SJSA1 (cell line): ENCODE measurements around the gene AKR7A3. TPM values are rescaled to one million over a fixed set of nuclear protein-coding genes. Genes with fewer than 3 reads are reported as not detected.
"Not testable (repeated sequence)": the region's sequence is repeated elsewhere in the genome, so short reads cannot be mapped to it uniquely, and the experiment has no call there.

Source experiments
- DNase-seq, 2 experiments: peaks; one replicate each; pipeline ENCODE4 v3.0.0-alpha.2; 2015 to 2020; ENCODE audit warnings: low spot score in 2 of 2, low read depth in 1 of 2
- H3K27ac ChIP-seq: fragments of 250-450 bp; sonication (Bioruptor Pico); 2 replicates; pipeline ENCODE4 v1.5.1; 2020; ENCODE audit warnings: mild to moderate bottlenecking, moderate library complexity
- H3K27me3 ChIP-seq: fragments of 250-450 bp; sonication (Bioruptor Pico); replicated peaks from 2 replicates; pipeline ENCODE4 v1.5.1; 2020; ENCODE audit warnings: mild to moderate bottlenecking, moderate library complexity
- H3K36me3 ChIP-seq: fragments of 250-450 bp; sonication (Bioruptor Pico); 2 replicates; pipeline ENCODE4 v1.5.1; 2020; ENCODE audit warnings: mild to moderate bottlenecking
- H3K4me1 ChIP-seq: fragments of 250-450 bp; sonication (Bioruptor Pico); replicated peaks from 2 replicates; pipeline ENCODE4 v1.6.1; 2021; ENCODE audit warnings: mild to moderate bottlenecking
- H3K4me3 ChIP-seq: fragments of 250-450 bp; sonication (Bioruptor Pico); 2 replicates; pipeline ENCODE4 v1.5.1; 2020; ENCODE audit warnings: mild to moderate bottlenecking
- H3K9me3 ChIP-seq: fragments of 250-450 bp; sonication (Bioruptor Pico); replicated peaks from 2 replicates; pipeline ENCODE4 v1.5.1; 2020; ENCODE audit warnings: mild to moderate bottlenecking
- total RNA-seq: library from RNA; depleted of rRNA; stranded (reverse); fragments of >200 nt; shearing (Covaris generic); gene quantifications from 2 replicates; pipeline ENCODE4 v1.2.3, GENCODE V29; 2014

The AKR7A3 gene
- total RNA-seq, 1 experiment from 2014 or later: 0.21 TPM

DNA sequence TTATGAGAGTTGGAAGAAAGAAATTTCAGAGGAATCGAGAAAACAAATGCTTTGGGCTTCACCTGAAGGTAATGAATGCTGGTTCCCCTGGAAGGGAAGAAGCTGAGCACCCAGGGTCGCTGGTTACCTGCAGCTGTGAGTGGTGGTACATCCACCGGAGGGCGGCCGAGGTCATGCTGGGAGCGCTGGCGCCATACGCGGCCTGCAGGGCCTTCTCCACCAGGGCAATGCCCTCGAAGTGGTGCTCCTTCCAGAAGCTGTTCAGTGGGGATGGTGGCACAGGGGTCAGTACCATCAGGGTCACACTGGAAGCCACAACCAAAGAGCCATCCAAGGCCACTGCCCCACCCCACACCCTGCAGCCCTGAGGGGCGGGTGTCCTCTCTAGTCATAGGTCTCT, 20.1 kb downstream of the AKR7A3 start:
- Histone ChIP-seq H3K27ac (no peak overlapping the region), H3K27me3 (no peaks in the 10 kb centered on the region), H3K4me3 (no peak overlapping the region), H3K36me3 (no peaks in the 10 kb centered on the region), H3K4me1 (no peaks in the 10 kb centered on the region), H3K9me3 (no peaks in the 10 kb centered on the region)
- no peak for DNase-seq

DNA sequence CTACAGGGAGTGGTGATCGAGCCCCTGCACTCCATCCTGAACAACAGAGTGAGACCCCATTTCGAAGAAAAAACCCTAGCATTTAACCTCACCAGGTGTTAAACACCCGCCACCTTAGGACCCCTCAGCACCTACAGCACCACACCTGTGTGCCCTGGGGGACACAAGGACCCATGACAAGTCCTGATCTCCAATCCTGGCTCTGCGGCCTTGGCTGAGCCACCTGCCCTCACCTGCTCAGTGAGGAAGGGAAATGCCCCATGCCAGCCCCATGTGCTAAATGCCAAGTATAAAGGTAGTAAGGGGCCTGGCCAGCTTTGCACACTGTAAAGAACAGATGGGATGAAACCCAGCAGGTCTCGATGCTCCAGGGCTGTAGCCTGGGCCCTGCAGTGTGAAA, 25.8 kb downstream of the AKR7A3 start:
- no peaks in the 10 kb centered on the region for H3K4me1 ChIP-seq
- H3K9me3 ChIP-seq: no peaks in the 10 kb centered on the region
- H3K36me3 ChIP-seq: peaks cover 29% of the 10 kb centered on the region
- no peak overlapping the region for H3K27ac ChIP-seq
- no peak for DNase-seq
- no peaks in the 10 kb centered on the region for H3K27me3 ChIP-seq
- no peak overlapping the region for H3K4me3 ChIP-seq

DNA sequence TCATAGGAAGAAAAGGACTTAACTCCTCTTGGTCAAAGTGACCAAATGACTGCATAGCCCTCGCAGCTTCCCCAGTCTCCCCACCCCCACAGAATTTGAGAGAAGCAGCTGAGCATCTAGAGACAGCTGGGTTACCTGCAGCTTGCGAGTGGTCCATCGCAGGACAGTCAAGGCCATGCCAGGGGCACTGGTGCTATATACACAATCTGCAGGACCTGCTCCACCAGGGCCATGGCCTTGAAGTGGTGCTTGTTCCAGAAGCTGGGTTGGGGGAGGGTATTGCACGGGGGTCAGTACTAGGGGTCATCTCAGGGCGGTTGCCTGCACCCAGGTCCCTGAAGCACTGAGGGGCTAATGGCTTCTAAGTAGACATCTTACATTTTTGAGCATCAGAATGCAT, 26.5 kb downstream of the AKR7A3 start:
- Histone ChIP-seq H3K4me1 (no peaks in the 10 kb centered on the region), H3K27ac (no peak overlapping the region), H3K4me3 (no peak overlapping the region), H3K9me3 (no peaks in the 10 kb centered on the region), H3K36me3 (peaks cover 36% of the 10 kb centered on the region), H3K27me3 (no peaks in the 10 kb centered on the region)
- DNase-seq: no peak

DNA sequence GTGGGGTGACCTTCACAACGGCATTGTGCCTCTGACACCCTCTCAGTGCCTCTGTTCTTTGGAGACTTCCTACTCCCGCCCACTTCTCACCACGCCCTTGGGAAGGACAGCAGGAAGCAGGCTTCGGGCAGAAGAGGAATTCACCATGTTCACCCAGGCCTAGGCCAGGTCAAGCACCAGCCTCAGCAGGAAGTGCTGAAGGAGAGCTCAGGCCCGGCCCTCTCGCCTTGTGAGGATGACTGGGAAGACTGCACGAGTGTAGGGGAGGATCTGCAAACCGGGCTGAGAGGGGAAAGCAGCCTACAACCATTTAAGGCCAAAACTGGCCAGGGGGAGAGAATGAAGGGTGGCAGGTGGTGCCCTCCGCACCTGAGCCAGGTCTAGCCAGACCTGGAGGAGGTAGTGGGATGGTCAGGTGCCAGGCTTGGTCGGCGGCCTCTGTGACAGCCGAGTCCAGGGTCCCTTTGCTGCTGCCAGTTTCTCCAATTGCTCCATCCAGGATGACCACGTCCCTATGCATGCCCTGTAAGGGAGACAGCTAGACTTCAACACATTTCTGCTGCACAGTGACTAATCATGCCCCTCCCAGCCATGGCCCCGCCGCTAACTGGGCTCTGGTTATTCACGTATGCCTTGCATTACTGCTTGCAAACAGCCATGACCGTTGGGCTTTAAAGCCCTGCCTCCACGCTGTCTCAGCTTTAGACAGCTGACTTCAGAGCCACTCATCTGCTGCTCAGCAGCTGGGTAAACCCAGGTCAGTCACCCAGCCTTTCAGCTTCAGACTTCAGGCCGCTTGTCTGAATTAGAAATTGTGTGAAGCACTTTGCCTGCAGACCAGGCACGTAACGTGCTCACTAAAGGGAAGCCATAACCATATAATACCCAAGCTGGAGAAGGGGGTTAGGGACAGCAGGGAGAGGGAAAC, 28.1 kb downstream of the AKR7A3 start:
- H3K4me3 ChIP-seq: no peak overlapping the region
- no peaks in the 10 kb centered on the region for H3K9me3 ChIP-seq
- no peaks in the 10 kb centered on the region for H3K27me3 ChIP-seq
- H3K36me3 ChIP-seq: peaks cover 52% of the 10 kb centered on the region
- H3K27ac ChIP-seq: no peak overlapping the region
- H3K4me1 ChIP-seq: no peaks in the 10 kb centered on the region
- DNase-seq: no peak

DNA sequence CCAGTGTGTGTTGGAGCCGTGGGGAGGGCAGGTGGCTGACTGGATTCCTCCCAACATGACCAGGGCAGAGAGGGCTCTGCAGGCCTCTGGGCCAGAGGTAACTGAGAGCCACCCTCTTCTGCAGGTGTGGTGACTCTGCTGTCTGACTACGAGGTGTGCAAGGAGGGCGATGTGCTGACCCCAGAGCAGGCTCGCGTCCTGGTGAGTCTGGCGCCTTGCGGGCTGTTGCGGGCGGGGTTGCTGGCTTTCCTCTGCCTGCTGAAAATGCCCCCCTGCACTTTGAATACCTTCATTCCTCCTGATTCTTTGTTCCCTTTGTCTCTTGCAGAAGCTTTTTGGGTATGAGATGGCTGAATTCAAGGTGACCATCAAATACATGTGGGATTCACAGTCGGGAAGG, 30.2 kb downstream of the AKR7A3 start:
- Histone ChIP-seq H3K27ac (no peak overlapping the region), H3K36me3 (peaks cover 54% of the 10 kb centered on the region), H3K9me3 (no peaks in the 10 kb centered on the region), H3K4me1 (peaks cover 1% of the 10 kb centered on the region), H3K27me3 (no peaks in the 10 kb centered on the region), H3K4me3 (no peak overlapping the region)
- no peak for DNase-seq

DNA sequence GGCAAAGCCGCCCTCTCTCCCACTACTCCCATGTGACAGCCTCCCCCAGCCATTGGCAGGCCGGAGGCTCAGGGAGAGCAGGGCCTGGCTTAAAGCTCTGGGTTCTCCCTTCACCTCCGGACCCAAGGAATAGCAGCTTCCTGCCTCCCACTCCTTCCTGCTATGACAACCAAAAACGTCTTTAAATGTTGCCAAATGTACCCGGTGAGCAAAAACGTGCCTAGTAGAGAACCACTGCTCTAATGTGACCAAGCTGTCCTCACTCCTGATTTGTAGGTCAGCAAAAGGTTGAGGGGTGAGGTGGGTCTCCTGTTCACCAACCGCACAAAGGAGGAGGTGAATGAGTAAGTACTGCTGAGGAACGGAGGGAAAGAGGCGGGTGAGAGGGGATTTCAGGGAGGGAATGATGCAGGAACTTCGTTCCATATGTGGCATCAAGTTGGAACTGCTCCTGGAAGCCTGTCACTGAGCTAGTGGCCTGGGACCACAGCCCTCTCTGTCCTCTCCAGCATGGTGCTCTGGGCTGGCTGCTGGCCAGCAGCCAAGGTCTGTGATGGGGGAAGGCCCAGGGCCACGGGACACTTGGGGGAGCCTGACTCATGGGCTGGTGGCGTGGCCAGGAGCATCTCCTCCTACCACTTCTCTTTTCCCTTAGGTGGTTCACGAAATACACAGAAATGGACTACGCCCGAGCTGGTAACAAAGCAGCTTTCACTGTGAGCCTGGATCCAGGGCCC, 31.2 kb downstream of the AKR7A3 start:
- Histone ChIP-seq H3K36me3 (peaks cover 62% of the 10 kb centered on the region), H3K4me3 (no peak overlapping the region), H3K9me3 (no peaks in the 10 kb centered on the region), H3K27ac (no peak overlapping the region), H3K4me1 (peaks cover 11% of the 10 kb centered on the region), H3K27me3 (no peaks in the 10 kb centered on the region)
- DNase-seq: no peak

DNA sequence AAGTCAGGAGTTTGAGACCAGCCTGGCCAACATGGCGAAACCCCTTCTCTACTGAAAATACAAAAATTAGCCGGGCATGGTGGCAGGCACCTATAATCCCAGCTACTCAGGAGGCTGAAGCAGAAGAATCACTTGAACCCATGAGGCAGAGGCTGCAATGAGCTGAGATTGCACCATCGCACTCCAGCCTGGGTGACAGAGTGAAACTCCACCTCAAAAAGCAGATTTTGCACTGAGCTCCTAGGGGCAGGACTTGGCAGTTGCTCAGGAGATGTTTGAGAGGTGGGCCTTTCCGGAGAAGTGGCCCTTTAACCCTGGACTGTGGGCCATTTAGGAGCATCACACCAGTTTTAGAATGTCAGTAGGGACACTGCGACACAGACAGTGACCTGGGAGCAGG, 32.3 kb downstream of the AKR7A3 start:
- not testable (repeated sequence) for H3K4me3 ChIP-seq, H3K9me3 ChIP-seq, H3K27me3 ChIP-seq, DNase-seq, H3K27ac ChIP-seq
- peaks cover 72% of the 10 kb centered on the region for H3K36me3 ChIP-seq
- H3K4me1 ChIP-seq: peaks cover 13% of the 10 kb centered on the region

DNA sequence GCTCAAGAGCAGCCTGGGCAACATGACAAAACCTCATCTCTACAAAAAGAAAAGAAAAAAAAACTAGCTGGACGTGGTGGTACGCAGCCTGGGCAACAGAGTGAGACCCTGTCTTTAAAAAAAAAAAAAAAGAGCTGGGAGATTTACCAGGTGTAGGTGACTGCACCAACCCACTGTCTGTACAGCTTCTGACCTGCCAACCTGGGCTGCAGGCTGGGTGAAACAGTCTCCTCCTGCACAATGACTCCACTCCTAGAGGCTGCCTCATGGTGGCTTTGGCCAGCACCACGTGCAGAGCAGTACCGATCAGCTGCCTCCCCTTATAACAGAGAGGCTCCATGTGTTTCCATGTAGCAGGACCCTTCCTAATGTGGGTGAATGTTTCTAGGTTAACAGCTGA, 33.3 kb downstream of the AKR7A3 start:
- Histone ChIP-seq H3K27me3 (no peaks in the 10 kb centered on the region), H3K36me3 (peaks cover 70% of the 10 kb centered on the region)

DNA sequence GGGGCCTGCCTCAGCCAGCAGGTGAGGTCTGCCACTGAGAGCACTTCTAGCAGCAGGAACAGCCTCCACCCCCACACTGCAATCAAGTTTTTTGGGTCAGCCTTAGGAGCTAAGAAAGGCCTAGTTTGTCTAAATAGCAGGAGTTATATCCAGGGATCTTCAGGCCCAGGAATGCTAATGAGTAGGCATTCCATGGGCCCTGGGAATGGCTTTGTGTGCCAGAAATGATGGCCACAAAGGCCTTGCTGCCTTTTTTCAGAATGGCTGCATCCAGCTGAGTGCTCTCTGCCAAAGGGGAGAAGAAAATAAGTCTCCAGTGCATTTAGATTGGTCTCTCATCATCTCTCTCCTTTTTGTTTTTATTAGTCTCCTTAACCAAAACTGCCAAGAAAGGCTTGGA, 34.2 kb downstream of the AKR7A3 start:
- peaks cover 18% of the 10 kb centered on the region for H3K4me1 ChIP-seq
- DNase-seq: no peak
- H3K27ac ChIP-seq: no peak overlapping the region
- H3K9me3 ChIP-seq: no peaks in the 10 kb centered on the region
- no peaks in the 10 kb centered on the region for H3K27me3 ChIP-seq
- no peak overlapping the region for H3K4me3 ChIP-seq
- peaks cover 61% of the 10 kb centered on the region for H3K36me3 ChIP-seq

More for the DNA sequence above, 33.3 kb downstream of the AKR7A3 start:
- H3K4me3 ChIP-seq: no peak overlapping the region
- DNase-seq: no peak
- H3K27ac ChIP-seq: no peak overlapping the region
- no peaks in the 10 kb centered on the region for H3K9me3 ChIP-seq
- H3K4me1 ChIP-seq: peaks cover 17% of the 10 kb centered on the region

DNA sequence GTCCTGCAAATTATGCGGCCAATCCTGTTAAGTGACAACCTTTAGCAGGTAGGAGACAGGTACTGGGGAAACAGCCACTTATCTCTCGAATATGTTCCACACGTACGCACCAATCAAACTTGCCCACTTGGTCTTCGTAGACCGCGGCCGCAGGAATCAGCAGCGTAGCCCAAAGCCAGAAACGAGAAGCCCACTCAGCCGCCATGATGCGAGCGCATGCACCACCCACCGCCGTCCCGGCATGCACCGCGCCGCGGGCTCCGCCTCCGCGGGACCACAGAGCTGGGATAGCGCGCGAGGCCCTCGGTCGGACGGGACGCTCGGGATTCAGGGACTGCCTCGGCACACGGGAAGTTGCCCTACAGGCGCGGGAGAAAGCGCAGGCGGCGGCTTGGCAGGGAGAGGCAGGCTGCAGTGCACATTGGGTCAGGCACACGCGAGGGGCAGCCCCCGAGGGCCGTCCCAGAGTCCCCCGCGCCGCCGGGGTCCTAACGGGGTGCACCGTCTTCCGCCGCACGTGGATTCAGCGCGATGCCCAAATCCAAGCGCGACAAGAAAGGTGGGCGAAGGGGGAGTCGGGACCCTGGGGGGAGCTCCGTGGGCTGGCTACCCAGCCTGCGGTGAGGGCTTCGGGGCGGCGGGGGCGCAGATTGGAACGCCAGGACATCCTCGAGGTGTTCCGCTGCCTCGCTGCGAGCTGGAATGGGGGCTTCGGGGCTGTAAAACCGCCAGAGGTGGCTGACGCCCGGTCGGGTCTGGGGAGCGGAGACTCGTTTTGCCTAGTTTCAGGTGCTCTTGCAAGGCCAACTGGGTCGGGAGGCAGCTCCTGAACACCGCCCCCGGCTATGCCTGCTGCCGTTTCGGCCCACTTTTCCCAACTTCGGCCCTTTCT, 37.0 kb downstream of the AKR7A3 start, which contains the start of the genes EMC1 and MRTO4:
EMC1 (minus strand) TSS at position 220 of the 892 bp plus-strand sequence; CDS start at position 205, 15 bp downstream.
MRTO4 (plus strand) TSS at position 501 of the 892 bp plus-strand sequence; CDS start at position 532, 31 bp downstream.
- Histone ChIP-seq H3K4me1 (peaks cover 18% of the 10 kb centered on the region), H3K27ac (peak within 1 kb of the TSS; percentile 90), H3K27me3 (no peaks in the 10 kb centered on the region), H3K36me3 (peaks cover 37% of the 10 kb centered on the region), H3K4me3 (peak within 1 kb of the TSS; percentile 80), H3K9me3 (no peaks in the 10 kb centered on the region)
- DNase-seq: peak; percentile 89 to 92

DNA sequence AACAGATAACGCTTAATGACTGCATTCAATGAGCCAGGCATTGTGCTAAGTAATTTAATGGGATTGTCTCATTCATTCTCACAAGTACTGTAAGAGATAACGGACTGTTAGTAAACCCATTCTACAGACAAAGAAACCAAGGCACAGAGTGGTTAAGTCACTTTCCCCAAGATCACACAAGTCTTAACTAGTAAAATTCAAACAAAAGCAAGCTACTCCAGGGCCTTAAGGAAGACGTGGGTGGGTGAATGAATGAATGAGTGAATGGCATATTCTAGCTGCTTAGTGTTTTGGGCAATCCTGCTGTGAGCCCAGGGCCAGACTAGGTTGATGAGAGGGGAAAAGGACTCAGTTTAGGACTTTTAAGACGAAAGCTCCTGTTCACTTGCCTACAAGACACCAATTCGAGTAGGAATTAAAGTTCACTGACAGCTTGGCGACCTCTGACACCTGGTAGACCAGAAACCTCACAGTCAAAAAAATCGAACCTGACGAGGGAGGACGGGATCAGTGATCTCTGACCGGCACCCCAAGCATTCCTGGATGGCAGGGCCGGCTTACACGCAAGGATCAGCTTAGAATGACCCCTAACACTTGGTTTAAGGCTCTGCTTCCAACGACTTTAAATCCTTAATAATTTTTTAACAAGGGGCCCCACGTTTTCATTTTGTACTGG, 37.8 kb downstream of the AKR7A3 start:
- Histone ChIP-seq H3K27me3 (no peaks in the 10 kb centered on the region), H3K4me3 (peak overlapping the region; percentile 80), H3K36me3 (peaks cover 29% of the 10 kb centered on the region), H3K27ac (peak overlapping the region; percentile 90), H3K9me3 (no peaks in the 10 kb centered on the region), H3K4me1 (peaks cover 18% of the 10 kb centered on the region)
- DNase-seq: peak in 1 of 2 experiments; percentile 8

DNA sequence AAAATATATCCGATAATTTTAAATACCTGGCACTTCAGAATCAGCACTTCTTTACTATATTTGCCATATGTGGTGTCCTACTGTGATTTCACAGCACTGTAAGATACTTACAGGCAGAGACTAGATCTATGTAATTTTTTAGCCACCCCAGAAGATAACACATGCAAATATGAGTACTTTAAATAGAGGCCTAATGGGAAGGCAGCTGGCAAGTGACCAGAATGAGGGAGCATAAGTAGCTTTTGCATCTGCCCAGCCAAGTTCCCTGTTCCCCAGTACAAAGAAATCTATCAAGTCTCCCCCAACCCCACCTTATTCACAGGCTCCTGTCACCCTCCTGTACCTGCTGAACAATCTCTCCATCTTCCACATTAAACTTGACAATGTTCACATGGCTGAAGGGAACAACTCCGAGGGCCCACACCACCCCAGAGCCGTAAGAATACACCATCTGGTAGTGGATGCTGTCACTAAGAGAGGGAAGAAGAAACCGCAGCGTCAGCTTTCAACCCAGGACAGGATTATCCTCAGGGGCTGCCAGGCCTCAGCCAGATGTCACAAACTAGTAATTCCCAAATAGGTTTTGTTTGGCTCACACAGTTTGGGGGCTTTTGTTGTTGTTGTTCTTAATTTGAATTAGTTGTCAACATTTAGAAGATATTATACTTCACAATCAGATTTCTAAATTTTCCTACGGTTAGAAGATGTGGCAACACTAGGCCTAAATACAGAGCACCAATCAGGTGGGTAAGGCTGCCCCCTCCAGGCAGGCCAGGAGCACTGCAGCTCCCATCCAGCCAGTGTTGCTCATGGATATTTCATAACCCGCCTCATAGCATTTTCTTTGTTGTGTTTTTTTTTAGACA, 47.7 kb downstream of the AKR7A3 start:
- Histone ChIP-seq H3K27ac (no peak overlapping the region), H3K9me3 (no peaks in the 10 kb centered on the region), H3K27me3 (no peaks in the 10 kb centered on the region), H3K4me1 (no peaks in the 10 kb centered on the region), H3K4me3 (no peak overlapping the region), H3K36me3 (peaks cover 91% of the 10 kb centered on the region)
- DNase-seq: peak; percentile 19 to 67
